Liver (tissue), 3 donors: ENCODE data around the gene GPR157.

Source experiments
- ATF3 ChIP-seq: IDR thresholded peaks from 2 replicates; pipeline ENCODE4 v1.6.1; 2016; ENCODE audit warnings: antibody characterized with exemption
- CTCF ChIP-seq: fragments of 150-350 bp; IDR thresholded peaks from 2 replicates; pipeline ENCODE4 v1.5.1; 2017; ENCODE audit warnings: improper control_type of control experiment, low read depth, low read length; ENCODE audit not compliant: missing input control
- EGR1 ChIP-seq, 2 donors: IDR thresholded peaks; 2 replicates each; pipeline ENCODE4 v1.6.1; 2016 to 2018; ENCODE audit warnings: antibody characterized with exemption in 2 of 2, low read depth in 2 of 2
- FOXA1 ChIP-seq: IDR thresholded peaks from 2 replicates; pipeline ENCODE4 v1.6.1; 2016; ENCODE audit warnings: antibody characterized with exemption
- GABPA ChIP-seq, 2 donors: IDR thresholded peaks in 1 of 2; conservative IDR thresholded peaks in 1 of 2; 2 replicates each; pipeline ENCODE4 v1.6.1; 2016; ENCODE audit warnings: antibody characterized with exemption in 2 of 2, mild to moderate bottlenecking in 1 of 2, moderate library complexity in 1 of 2
- JUND ChIP-seq, 2 donors: IDR thresholded peaks; 2 replicates each; pipeline ENCODE4 v1.6.1; 2016; ENCODE audit warnings: antibody characterized with exemption in 2 of 2
- MAX ChIP-seq: IDR thresholded peaks from 2 replicates; pipeline ENCODE4 v1.6.1; 2016; ENCODE audit warnings: antibody characterized with exemption
- RAD21 ChIP-seq, 2 donors: IDR thresholded peaks; 2 replicates each; pipeline ENCODE4 v1.6.1; 2016; ENCODE audit warnings: antibody characterized with exemption in 2 of 2, mild to moderate bottlenecking in 2 of 2
- REST ChIP-seq: IDR thresholded peaks from 2 replicates; pipeline ENCODE4 v1.6.1; 2016; ENCODE audit warnings: antibody characterized with exemption, mild to moderate bottlenecking
- RXRA ChIP-seq, 2 donors: IDR thresholded peaks; 2 replicates each; pipeline ENCODE4 v1.6.1; 2017 to 2018; ENCODE audit warnings: antibody characterized with exemption in 2 of 2, mild to moderate bottlenecking in 1 of 2
- SP1 ChIP-seq: IDR thresholded peaks from 2 replicates; pipeline ENCODE4 v1.6.1; 2018; ENCODE audit warnings: antibody characterized with exemption, mild to moderate bottlenecking
- TAF1 ChIP-seq: conservative IDR thresholded peaks from 2 replicates; pipeline ENCODE4 v1.6.1; 2016; ENCODE audit warnings: antibody characterized with exemption, mild to moderate bottlenecking
- YY1 ChIP-seq: IDR thresholded peaks from 2 replicates; pipeline ENCODE4 v1.6.1; 2016; ENCODE audit warnings: antibody characterized with exemption, mild to moderate bottlenecking
- ZBTB33 ChIP-seq: IDR thresholded peaks from 2 replicates; pipeline ENCODE4 v1.6.1; 2016; ENCODE audit warnings: antibody characterized with exemption
- donor health status: healthy.
- donor health status: healthy.

- TF ChIP-seq TAF1: no peak
- TF ChIP-seq CTCF: no peak
- TF ChIP-seq ATF3: no peak
- TF ChIP-seq MAX: no peak
- no peak for TF ChIP-seq SP1
- no peak for TF ChIP-seq RAD21 (IDR thresholded peaks at IDR 0.05)
- no peak for TF ChIP-seq YY1
- TF ChIP-seq FOXA1: no peak
- no peak for TF ChIP-seq RXRA (IDR thresholded peaks at IDR 0.05)
- TF ChIP-seq REST: no peak
- no peak for TF ChIP-seq EGR1 (IDR thresholded peaks at IDR 0.05; ENCODE audit: low read depth in 2 of 2)
- no peak for TF ChIP-seq JUND (IDR thresholded peaks at IDR 0.05)
- TF ChIP-seq GABPA (IDR thresholded peaks at IDR 0.05 in 1 of 2, conservative IDR thresholded peaks at IDR 0.05 in 1 of 2): no peak
- no peak for TF ChIP-seq ZBTB33
These were observed 21.8 kb downstream of the GPR157 start for GRCh38 chr1:9107136-9107535.
